ENCODE data around the gene ZDHHC13.
"Not testable (repeated sequence)": the region's sequence is repeated elsewhere in the genome, so short reads cannot be mapped to it uniquely, and the experiment has no call there.

The ZDHHC13 gene

DNA sequence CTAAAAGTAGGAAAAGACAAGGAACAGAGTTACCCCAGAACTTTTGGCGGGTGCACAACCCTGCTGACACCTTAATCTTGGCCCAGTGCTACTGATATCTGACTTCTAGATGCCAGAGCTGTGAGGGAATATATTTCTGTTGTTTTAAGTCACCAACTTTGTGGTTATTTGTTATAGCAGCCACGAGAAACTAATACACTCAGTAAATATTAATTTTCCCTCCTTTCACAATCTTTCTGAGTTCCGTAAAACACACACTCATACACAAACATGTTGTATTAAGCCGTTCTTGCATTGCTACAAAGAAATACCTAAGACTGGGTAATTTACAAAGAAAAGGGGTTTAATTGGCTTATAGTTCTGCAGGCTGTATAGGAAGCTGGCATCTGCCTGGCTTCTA lies 16.1 kb upstream of the ZDHHC13 start:
- no peak for DNase-seq (ENCODE audit: low read depth in 2 of 2)

GRCh38 chr11:19101796-19102520 lies 15.0 kb upstream of the ZDHHC13 start:
- DNase-seq (ENCODE audit: low read depth in 2 of 2) = no peak

DNA sequence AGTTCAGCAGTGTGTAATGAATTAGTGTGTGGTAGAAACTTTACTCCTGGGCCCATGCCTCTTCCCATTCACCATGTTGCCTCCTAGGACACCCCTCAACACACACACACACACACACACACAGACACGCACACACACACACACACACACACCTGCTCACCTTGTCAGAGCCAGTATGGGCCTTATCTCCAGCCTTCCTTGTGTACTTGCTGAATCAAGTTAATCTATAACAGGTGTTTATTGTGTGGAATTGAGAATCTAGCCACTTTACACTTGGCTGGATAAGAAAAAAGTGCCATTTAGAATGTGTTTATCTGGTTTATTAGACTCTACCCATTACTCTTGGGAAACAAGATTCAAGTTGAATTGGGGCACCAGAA lies 14.5 kb upstream of the ZDHHC13 start:
- no peak for DNase-seq (ENCODE audit: low read depth in 2 of 2)

- DNase-seq (ENCODE audit: low read depth in 2 of 2) = no peak
Measured at GRCh38 chr11:19105011-19105410, 12.0 kb upstream of the ZDHHC13 start.

DNA sequence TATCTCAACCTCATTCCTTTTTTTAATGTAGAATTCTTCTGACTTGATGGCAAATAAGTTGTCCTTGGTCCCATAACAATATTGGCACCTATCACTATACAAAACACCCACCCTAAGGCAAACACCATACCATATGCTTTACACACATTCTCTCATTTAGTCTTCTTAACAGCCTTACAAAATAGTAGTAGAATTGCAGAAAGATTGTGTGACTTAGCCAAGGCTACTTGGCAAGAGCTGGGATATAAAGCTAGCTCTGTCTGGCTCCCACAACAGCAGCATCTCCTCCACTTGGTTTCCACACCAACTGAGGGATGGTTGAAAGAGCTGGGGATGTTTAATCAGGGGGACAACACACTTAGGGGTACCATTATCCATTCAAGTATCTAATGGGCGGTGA lies 9.8 kb upstream of the ZDHHC13 start:
- DNase-seq (ENCODE audit: low read depth in 2 of 2) = no peak

DNA sequence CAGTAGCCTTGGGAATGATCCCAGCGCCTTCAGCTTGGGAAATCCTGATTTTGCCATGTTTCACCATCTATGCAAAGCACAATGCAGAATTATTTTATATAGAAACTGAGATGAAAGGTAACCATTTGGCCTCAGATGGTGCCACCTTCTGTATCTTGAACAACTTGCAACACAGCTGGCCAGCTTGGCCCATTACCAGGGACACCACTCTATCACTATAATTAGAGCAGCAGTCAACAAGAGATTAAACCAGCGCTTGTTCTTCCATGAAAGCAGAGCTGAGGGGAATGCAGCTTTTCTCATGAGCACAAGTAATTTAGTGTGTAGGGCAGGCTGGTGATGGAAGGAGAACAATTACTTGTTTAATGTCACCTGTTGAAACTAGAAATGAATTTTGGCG lies 6.7 kb upstream of the ZDHHC13 start:
- DNase-seq (ENCODE audit: low read depth in 2 of 2) = no peak

- DNase-seq (ENCODE audit: low read depth in 2 of 2) = no peak
Measured at GRCh38 chr11:19111809-19112208, 5.2 kb upstream of the ZDHHC13 start.

DNA sequence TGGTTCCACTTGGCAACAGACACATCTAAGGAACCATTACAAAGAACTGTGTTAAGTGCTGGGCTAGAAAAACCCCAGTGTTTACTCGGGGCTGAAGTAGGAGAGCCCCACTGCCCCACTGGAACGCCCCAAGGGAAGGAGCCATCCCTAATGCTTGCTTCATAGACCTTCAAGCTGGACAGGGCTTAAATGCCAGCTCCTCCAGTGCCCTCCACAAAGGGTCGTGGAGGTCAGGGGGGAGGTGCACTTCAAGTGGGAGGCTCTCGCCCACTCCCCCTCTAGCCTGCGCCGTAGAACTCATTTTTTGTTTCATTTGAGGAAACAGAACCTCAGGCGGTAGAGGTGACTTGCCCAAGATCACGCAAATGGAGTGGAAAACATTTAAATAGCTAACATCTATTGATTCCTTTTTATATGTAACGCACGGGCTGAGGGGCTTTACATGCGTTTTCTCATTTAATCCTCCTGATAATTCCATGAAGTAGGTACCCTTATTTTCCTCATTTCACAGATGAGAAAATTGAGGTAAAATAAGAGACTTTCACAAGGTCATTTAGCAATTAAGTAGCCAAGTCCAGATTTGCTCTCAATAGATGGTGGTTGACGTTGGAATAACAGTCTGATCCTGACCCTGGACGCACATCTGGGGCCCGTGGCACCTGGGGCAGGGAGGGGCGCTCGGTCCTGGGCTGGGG lies 545 bp upstream of the ZDHHC13 start:
- no peak for DNase-seq (ENCODE audit: low read depth in 2 of 2)

GRCh38 chr11:19117760-19118097 lies 761 bp downstream of the ZDHHC13 start:
- no peak for DNase-seq (ENCODE audit: low read depth in 2 of 2)

DNA sequence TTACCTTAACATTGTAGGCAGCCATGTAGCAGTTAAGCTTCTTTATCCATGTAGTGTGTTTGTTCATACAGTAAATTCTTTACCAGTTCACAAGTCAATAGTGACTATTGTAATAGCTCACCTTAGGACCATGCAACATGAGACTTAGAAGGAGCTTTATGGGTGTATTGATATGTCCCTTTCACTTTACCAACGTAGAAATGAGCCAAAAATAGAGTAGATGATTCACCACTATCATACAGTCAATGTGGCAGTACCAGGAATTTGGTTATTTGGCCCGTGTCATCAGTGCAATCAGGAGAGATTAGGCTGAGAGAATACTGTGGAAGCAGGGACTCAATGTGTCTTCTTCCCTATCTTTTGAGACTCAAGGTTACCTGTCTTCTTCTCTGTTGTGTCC lies 4.7 kb downstream of the ZDHHC13 start:
- no peak for DNase-seq (ENCODE audit: low read depth in 2 of 2)

DNA sequence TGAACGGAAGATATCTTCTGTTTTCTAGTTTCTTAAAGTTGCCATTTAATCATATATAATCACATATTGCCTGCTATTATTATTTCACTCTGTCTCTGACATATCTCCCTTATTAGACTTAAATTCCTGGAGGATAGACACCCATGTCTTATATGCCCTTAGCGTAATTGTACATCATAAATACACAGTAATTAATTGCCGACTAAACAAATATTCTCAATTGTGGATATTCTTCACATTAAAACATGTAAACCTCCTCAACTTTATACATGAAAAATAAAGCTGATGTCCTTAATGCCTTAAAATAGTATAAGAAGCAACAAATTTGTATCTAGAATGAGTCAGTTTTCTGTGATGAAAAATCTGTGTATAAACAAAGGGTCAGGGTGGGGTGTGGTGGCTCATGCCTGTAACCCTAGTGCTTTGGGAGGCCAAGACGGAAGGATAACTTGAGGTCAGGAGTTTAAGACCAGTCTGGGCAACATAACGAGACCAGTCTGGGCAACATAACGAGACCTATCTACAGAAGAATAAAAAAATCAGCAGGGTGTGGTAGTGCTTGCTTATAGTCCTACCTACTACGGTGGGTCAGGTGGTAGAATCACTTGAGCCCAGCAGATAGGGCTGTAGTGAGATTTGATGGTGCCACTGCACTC lies 6.1 kb downstream of the ZDHHC13 start:
- no peak for DNase-seq (ENCODE audit: low read depth in 2 of 2)

DNA sequence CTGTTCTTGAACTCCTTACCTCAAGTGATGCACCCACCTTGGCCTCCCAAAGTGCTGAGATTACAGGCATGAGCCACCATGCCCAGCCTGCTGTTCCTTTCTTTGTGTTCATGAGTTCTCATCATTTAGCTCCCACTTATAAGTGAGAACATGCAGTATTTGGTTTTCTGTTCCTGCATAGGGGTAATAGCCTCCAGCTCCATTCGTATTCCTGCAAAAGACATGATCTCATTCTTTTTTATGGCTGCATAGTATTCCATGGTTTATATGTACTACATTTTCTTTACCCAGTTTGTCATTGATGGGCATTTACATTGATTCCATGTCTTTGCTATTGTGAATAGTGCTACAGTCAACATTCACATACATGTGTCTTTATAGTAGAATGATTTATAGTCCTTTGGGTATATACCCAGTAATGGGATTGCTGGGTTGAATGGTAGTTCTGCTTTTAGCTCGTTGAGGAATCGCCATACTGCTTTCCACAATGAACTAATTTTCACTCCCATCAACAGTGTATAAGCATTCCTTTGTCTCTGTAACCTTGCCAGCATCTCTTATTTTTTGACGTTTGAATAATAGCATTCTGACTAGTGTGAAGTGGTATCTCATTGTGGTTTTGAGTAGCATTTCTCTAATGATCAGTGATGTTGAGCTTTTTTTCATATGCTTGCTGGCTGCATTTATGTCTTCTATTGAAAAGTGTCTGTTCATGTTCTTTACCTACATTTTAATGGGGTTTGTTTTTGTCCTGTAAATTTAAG lies 9.8 kb downstream of the ZDHHC13 start:
- DNase-seq (ENCODE audit: low read depth in 2 of 2) = not testable (repeated sequence)

- DNase-seq (ENCODE audit: low read depth in 2 of 2) = no peak
Measured at GRCh38 chr11:19134004-19134403, 17.0 kb downstream of the ZDHHC13 start.

- DNase-seq (ENCODE audit: low read depth in 2 of 2) = not testable (repeated sequence)
Measured at GRCh38 chr11:19136884-19137283, 19.9 kb downstream of the ZDHHC13 start.

GRCh38 chr11:19145319-19145718 lies 28.4 kb downstream of the ZDHHC13 start:
- DNase-seq (ENCODE audit: low read depth in 2 of 2) = no peak

GRCh38 chr11:19156892-19157291 lies 39.9 kb downstream of the ZDHHC13 start:
- no peak for DNase-seq (ENCODE audit: low read depth in 2 of 2)

DNA sequence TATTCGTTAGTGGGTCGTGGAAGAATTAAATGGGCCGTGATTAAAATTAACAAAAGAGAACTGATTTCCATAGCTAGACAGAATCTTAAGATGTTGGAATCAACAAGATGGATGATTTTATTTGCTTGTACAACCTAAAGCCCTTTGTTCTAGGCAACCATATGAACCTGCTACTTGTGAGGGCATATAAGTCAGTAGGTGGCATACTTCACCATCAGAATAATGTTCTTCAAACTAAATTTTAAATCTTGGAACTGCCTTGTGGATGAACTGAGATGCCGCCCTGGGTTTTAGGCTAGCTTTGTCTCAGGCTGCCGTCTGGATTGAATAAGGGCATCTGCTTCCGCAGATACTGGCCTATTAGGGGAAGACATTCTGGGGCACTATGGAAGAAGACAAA lies 43.9 kb downstream of the ZDHHC13 start:
- no peak for DNase-seq (ENCODE audit: low read depth in 2 of 2)

DNA sequence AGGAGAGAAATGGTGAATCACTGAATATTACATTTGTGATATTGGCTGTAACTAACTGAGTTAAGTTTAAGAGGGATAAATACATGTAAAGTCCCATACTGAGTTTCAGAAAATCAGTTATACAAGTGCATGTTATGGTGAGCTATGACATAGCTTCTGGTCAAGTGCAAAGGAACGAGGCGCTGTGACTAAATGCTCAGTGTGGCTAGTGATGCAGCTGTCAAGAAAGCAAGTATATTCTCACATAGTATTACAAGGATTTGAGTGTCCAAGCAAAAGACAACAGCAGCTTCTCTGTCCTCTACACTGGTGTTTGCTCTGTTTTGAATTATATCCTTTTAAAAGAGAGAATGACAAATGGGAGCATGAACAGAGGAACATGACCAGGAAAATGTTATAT lies 44.7 kb downstream of the ZDHHC13 start:
- DNase-seq (ENCODE audit: low read depth in 2 of 2) = no peak

DNA sequence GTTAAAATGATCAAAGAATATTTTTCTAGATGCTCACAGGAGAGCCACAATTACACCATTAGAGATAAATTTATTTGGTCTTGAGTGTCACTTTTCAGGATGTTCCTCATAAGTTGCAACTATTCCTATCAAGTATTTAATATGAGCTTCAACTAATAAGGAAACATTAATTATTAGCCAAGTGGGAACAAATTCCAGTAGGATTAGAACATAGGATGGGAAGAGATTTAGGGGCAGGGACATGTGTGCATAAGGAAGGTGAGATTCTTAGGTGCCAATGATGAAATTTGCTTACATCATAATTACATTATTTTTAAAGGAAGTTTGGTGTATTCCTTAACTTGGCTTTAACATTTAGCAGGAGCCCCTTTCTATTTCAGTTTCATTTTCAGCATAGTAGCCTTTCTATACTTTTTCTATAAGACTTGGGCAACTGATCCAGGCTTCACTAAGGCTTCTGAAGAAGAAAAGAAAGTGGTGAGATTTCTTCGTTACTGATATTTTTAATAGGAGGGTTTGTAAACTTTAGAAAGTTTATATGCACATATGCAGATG lies 46.1 kb downstream of the ZDHHC13 start:
- no peak for DNase-seq (ENCODE audit: low read depth in 2 of 2)

DNA sequence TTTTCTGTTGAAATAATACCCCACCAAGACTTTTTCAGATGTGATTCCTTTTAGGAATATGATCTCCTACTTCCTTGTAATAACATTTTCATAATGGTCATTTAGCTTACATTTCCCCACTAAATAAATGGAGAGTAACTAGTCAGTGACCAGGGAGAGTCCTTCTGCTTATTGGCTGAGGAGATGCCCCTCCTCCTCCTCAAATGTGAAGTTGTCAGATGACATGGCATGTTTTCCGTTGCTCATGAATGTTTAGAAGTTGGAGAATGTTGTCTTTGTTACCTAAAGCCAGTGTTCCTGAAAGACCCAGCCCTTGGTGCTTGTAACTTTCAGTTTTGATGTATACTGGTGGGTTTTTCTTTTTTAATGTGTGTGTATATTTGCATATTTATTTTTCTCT lies 46.6 kb downstream of the ZDHHC13 start:
- DNase-seq (ENCODE audit: low read depth in 2 of 2) = no peak

DNA sequence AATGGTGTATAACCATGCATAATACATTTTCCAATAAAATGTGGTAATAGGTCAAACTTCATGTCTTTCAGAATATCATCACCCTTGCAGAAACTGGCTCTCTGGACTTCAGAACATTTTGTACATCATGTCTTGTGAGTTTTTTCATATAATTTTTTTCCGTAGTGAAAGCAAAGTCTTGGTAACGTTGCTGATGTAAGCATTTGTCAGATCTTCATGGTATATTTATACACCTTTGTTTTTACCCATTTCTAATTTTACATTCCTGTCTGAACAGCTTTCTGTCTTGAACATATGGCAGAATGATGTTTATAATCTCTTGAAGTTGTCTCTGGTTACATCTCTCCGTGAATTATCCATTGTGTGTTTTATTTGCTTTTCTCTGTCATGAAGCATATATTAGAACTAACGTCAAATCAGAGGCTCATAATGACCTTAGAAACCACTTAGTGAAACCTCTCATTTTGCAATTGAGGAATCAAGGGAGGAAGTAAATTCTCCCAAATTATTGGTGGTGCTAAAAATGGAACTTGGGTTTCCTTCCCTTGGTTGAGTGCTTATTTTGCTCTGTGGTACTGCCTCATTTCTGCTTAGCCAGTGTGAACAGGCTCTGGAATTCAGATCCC lies 47.4 kb downstream of the ZDHHC13 start:
- no peak for DNase-seq (ENCODE audit: low read depth in 2 of 2)

- no peak for DNase-seq (ENCODE audit: low read depth in 2 of 2)
Measured at GRCh38 chr11:19164881-19165280, 47.9 kb downstream of the ZDHHC13 start.
